ENCODE measurements around the gene RPA1. TPM values are rescaled to one million over a fixed set of nuclear protein-coding genes. Genes with fewer than 3 reads are reported as not detected.

The RPA1 gene
- total and polyA plus RNA-seq, 2 of the 4 experiments (the other 2 are of a cell fraction) = 38.4 to 48.2 TPM

GRCh38 chr17:1796800-1797199 lies 33.0 kb upstream of the RPA1 start:
- in situ Hi-C loops (cut with MboI; ENCODE audit: low sequenced_read_pairs) = no loop called here

More at GRCh38 chr17:1796800-1797199, 33.0 kb upstream of the RPA1 start:
- Histone ChIP-seq H2BK5ac (ENCODE audit: low read depth, low read length, poor library complexity, severe bottlenecking) (no peak overlapping the region), H2BK120ac (ENCODE audit: low read depth, low read length) (no peak overlapping the region), H2BK20ac (ENCODE audit: low read depth, low read length) (no peak overlapping the region), H3K4me1 (ENCODE audit: control insufficient read depth, insufficient read depth, low read length) (0 out of 2 replicates have a peak, but pooled peaks cover 1% of the 10 kb centered on the region), H3K36me3 (ENCODE audit: control insufficient read depth, insufficient read depth, low read length) (peaks cover 21% of the 10 kb centered on the region), H2AK9ac (replicated peaks; ENCODE audit: low read depth, low read length, poor library complexity) (no peak overlapping the region), H3K4me2 (ENCODE audit: low read depth, low read length) (no peak overlapping the region), H3K4ac (ENCODE audit: low read depth, low read length) (no peak overlapping the region), H3K27ac (ENCODE audit: insufficient read depth, low read length) (no peak overlapping the region), H3K23ac (ENCODE audit: low read depth, low read length) (no peak overlapping the region), H2AK5ac (ENCODE audit: low read depth, low read length) (no peak overlapping the region), H3K27me3 (ENCODE audit: control insufficient read depth, insufficient read depth, low read length) (no peaks in the 10 kb centered on the region), H2AFZ (replicated peaks; ENCODE audit: low read length, poor library complexity) (no peak overlapping the region), H3K56ac (ENCODE audit: extremely low read depth, insufficient read depth, low read length) (no peak overlapping the region), H3K9ac (ENCODE audit: low read depth, low read length) (no peak overlapping the region), H4K20me1 (ENCODE audit: insufficient read depth, low read length) (no peaks in the 10 kb centered on the region), H4K8ac (ENCODE audit: low read depth in 2 of 2, low read length in 2 of 2) (no peak overlapping the region), H3K14ac (replicated peaks; ENCODE audit: low read depth, low read length) (no peak overlapping the region), H3K18ac (ENCODE audit: low read depth, low read length) (no peak overlapping the region), H4K91ac (ENCODE audit: insufficient read depth, low read depth, low read length) (no peak overlapping the region), H2BK15ac (ENCODE audit: low read depth, low read length) (no peak overlapping the region), H3K4me3 (ENCODE audit: insufficient read depth, low read depth, low read length) (no peak overlapping the region), H3K9me1 (ENCODE audit: insufficient read depth, low read length) (no peaks in the 10 kb centered on the region), H3K9me3 (ENCODE audit: control insufficient read depth, insufficient read depth, low read length) (no peaks in the 10 kb centered on the region), H4K5ac (ENCODE audit: low read depth, low read length) (no peak overlapping the region), H3K79me1 (ENCODE audit: low read depth in 1 of 2, low read length in 2 of 2) (peaks cover 5 to 18% of the 10 kb centered on the region in 2 experiments; a peak in 3 of 4 replicates)
- dilution Hi-C loops (cut with HindIII; ENCODE audit: low sequenced_read_pairs, unreplicated experiment) (no loop called here), intact Hi-C loops (cut with micrococcal nuclease) (no loop called here)
- ATAC-seq (ENCODE audit: low read depth) = no peak
- ChIA-PET POLR2A (ENCODE audit: unreplicated experiment) (no interaction called here), CTCF (interaction anchor here (0.6 kb wide), 2 partner anchors 20 to 27 kb away, joined by 3 to 5 read pairs; no protein-coding TSS in a partner anchor)
- DNase-seq = no peak
- no TSS peak for BruUV-seq (replicated peaks)
- TF ChIP-seq NFE2L2 (IDR thresholded peaks at IDR 0.05; ENCODE audit: low read depth, low read length) (no peak), RFX5 (IDR thresholded peaks at IDR 0.05; ENCODE audit: low read depth, low read length) (no peak), FOS (IDR thresholded peaks at IDR 0.05; ENCODE audit: low read depth, low read length) (no peak), MAFK (IDR thresholded peaks at IDR 0.05; ENCODE audit: low read depth, low read length) (no peak), USF2 (IDR thresholded peaks at IDR 0.05; ENCODE audit: low read depth, low read length) (no peak), RAD21 (IDR thresholded peaks at IDR 0.05; ENCODE audit: low read length) (no peak), CHD1 (IDR thresholded peaks at IDR 0.05; ENCODE audit: low read depth, low read length) (no peak)
- no CpG with 5 or more reads among the region's 1 CpG for WGBS, 2 experiments (ENCODE audit: extremely low coverage in 2 of 2, insufficient read length in 1 of 2)

Data from IMR-90 (cell line).